PFSK-1 (cell line): ENCODE data around the gene COPS2.

Source experiments
- POLR2AphosphoS5 ChIP-seq: IDR thresholded peaks from 2 replicates; pipeline ENCODE4 v1.6.1; 2012; ENCODE audit warnings: low read depth, mild to moderate bottlenecking, control low read depth, low read length, moderate library complexity
- REST ChIP-seq, 2 experiments: IDR thresholded peaks; 2 replicates each; pipeline versions ENCODE4 v1.6.1 to v1.8.0; 2011 to 2012; ENCODE audit warnings: low read depth in 2 of 2, low read length in 2 of 2, control low read depth in 1 of 2, inconsistent platforms in 1 of 2, mild to moderate bottlenecking in 1 of 2, moderate library complexity in 1 of 2; ENCODE audit not compliant: insufficient read depth in 1 of 2
- SIN3A ChIP-seq: IDR thresholded peaks from 2 replicates; pipeline ENCODE4 v1.6.1; 2012; ENCODE audit warnings: mild to moderate bottlenecking, low read length, moderate library complexity, borderline replicate concordance; ENCODE audit not compliant: insufficient read depth
- TAF1 ChIP-seq: IDR thresholded peaks from 2 replicates; pipeline ENCODE4 v1.6.1; 2012; ENCODE audit warnings: low read length, control low read depth, borderline replicate concordance; ENCODE audit not compliant: insufficient read depth

GRCh38 chr15:49148727-49149126 is 6.7 kb downstream of the COPS2 start:
- TF ChIP-seq POLR2AphosphoS5 (no peak), REST (IDR thresholded peaks at IDR 0.05; ENCODE audit: insufficient read depth in 1 of 2, low read depth in 2 of 2, low read length in 2 of 2) (no peak), TAF1 (no peak), SIN3A (no peak)
